Trophoblast cell (in vitro differentiated cells and primary cell): ENCODE data around the gene CRTC1.

Experiments
- DNase-seq, 2 donors: peaks; one replicate each; pipeline ENCODE4 v3.0.0-alpha.2; 2016
- H2AFZ ChIP-seq: 2 replicates; pipeline ENCODE4 v1.6.1; 2013; ENCODE audit warnings: low read length, moderate library complexity, mild to moderate bottlenecking; ENCODE audit not compliant: insufficient read depth, poor library complexity
- H2AK5ac ChIP-seq: 2 replicates; pipeline ENCODE4 v1.6.1; 2013; ENCODE audit warnings: mild to moderate bottlenecking, low read length
- H2BK120ac ChIP-seq: 2 replicates; pipeline ENCODE4 v1.6.1; 2013; ENCODE audit warnings: low read length, mild to moderate bottlenecking, moderate library complexity; ENCODE audit not compliant: insufficient read depth, poor library complexity
- H2BK12ac ChIP-seq: 2 replicates; pipeline ENCODE4 v1.6.1; 2013; ENCODE audit warnings: mild to moderate bottlenecking, low read length, moderate library complexity
- H2BK5ac ChIP-seq: 2 replicates; pipeline ENCODE4 v1.6.1; 2013; ENCODE audit warnings: low read length, low read depth, moderate library complexity, mild to moderate bottlenecking; ENCODE audit not compliant: poor library complexity
- H3K14ac ChIP-seq: 2 replicates; pipeline ENCODE4 v1.6.1; 2013; ENCODE audit warnings: mild to moderate bottlenecking, low read length
- H3K18ac ChIP-seq: 2 replicates; pipeline ENCODE4 v1.6.1; 2013; ENCODE audit warnings: mild to moderate bottlenecking, low read length
- H3K23ac ChIP-seq: 2 replicates; pipeline ENCODE4 v1.6.1; 2013; ENCODE audit warnings: low read length
- H3K27ac ChIP-seq: 2 replicates; pipeline ENCODE4 v1.5.1; 2013; ENCODE audit warnings: low read depth, mild to moderate bottlenecking, inconsistent platforms, low read length, moderate library complexity
- H3K27me3 ChIP-seq: 2 replicates; pipeline ENCODE4 v1.6.1; 2013; ENCODE audit warnings: inconsistent platforms, mild to moderate bottlenecking, low read length, moderate library complexity; ENCODE audit not compliant: insufficient read depth
- H3K36me3 ChIP-seq, 2 experiments: 1 replicate in 1 of 2; 2 replicates in 1 of 2; pipeline ENCODE4 v1.6.1; 2013; ENCODE audit warnings: low read length in 2 of 2, mild to moderate bottlenecking in 2 of 2, moderate library complexity in 1 of 2; ENCODE audit not compliant: insufficient read depth in 2 of 2, control insufficient read depth in 1 of 2
- H3K4ac ChIP-seq: 2 replicates; pipeline ENCODE4 v1.6.1; 2013; ENCODE audit warnings: low read depth, mild to moderate bottlenecking, low read length, moderate library complexity
- H3K4me1 ChIP-seq, 2 experiments: 1 replicate in 1 of 2; 2 replicates in 1 of 2; pipeline ENCODE4 v1.6.1; 2013; ENCODE audit warnings: low read length in 2 of 2, mild to moderate bottlenecking in 2 of 2, moderate library complexity in 1 of 2; ENCODE audit not compliant: insufficient read depth in 2 of 2, control insufficient read depth in 1 of 2
- H3K4me2 ChIP-seq: 2 replicates; pipeline ENCODE4 v1.6.1; 2013; ENCODE audit warnings: inconsistent platforms, mild to moderate bottlenecking, low read length, moderate library complexity
- H3K4me3 ChIP-seq: 2 replicates; pipeline ENCODE4 v1.5.1; 2013; ENCODE audit warnings: mild to moderate bottlenecking, low read depth, low read length, inconsistent platforms
- H3K79me1 ChIP-seq: one replicate; pipeline ENCODE4 v1.6.1; 2013; ENCODE audit warnings: low read length
- H3K79me2 ChIP-seq: 2 replicates; pipeline ENCODE4 v1.6.1; 2013; ENCODE audit warnings: low read length, mild to moderate bottlenecking; ENCODE audit not compliant: control insufficient read depth, insufficient read depth, poor library complexity
- H3K9ac ChIP-seq: 2 replicates; pipeline ENCODE4 v1.6.1; 2013; ENCODE audit warnings: mild to moderate bottlenecking, low read length
- H3K9me3 ChIP-seq: 2 replicates; pipeline ENCODE4 v1.6.1; 2013; ENCODE audit warnings: low read depth, mild to moderate bottlenecking, control low read depth, inconsistent platforms, low read length; ENCODE audit not compliant: insufficient read depth
- H4K12ac ChIP-seq: 2 replicates; pipeline ENCODE4 v1.6.1; 2013; ENCODE audit warnings: low read depth, mild to moderate bottlenecking, low read length, moderate library complexity
- H4K8ac ChIP-seq: 2 replicates; pipeline ENCODE4 v1.6.1; 2013; ENCODE audit warnings: low read depth, mild to moderate bottlenecking, low read length, moderate library complexity
- H4K91ac ChIP-seq: one replicate; pipeline ENCODE4 v1.6.1; 2013; ENCODE audit warnings: low read depth, mild to moderate bottlenecking, low read length, moderate library complexity
- WGBS: extraction: QIAGEN DNeasy Blood & Tissue Kit; methylation state at CpG from one replicate; pipeline ENCODE4 v1.1.7; 2013; ENCODE audit warnings: missing lambda C conversion rate; ENCODE audit not compliant: insufficient read length, insufficient coverage; ENCODE audit errors: extremely low coverage; 5-methylcytosine and 5-hydroxymethylcytosine counted together

Gene CRTC1

GRCh38 chr19:18800636-18801035 lies 117.2 kb downstream of the CRTC1 start:
- no peaks in the 10 kb centered on the region for H3K27me3 ChIP-seq
- H3K4me2 ChIP-seq: no peak overlapping the region
- H3K36me3 ChIP-seq: no peaks in the 10 kb centered on the region
- H2AFZ ChIP-seq: no peak overlapping the region
- no peak overlapping the region for H3K14ac ChIP-seq
- WGBS: no CpG with 5 or more reads among the region's 10 CpGs
- no peak overlapping the region for H4K12ac ChIP-seq
- H3K79me1 ChIP-seq: no peaks in the 10 kb centered on the region
- H2BK12ac ChIP-seq: no peak overlapping the region
- no peak overlapping the region for H2BK120ac ChIP-seq
- no peak overlapping the region for H2BK5ac ChIP-seq
- no peak overlapping the region for H2AK5ac ChIP-seq
- no peak overlapping the region for H4K8ac ChIP-seq
- no peak overlapping the region for H3K4ac ChIP-seq
- H3K4me1 ChIP-seq: no peaks in the 10 kb centered on the region
- H3K27ac ChIP-seq: no peak overlapping the region
- no peaks in the 10 kb centered on the region for H3K79me2 ChIP-seq
- H4K91ac ChIP-seq: no peak overlapping the region
- no peak for DNase-seq
- no peak overlapping the region for H3K4me3 ChIP-seq
- peaks cover 7% of the 10 kb centered on the region for H3K9me3 ChIP-seq
- H3K23ac ChIP-seq: no peak overlapping the region
- no peak overlapping the region for H3K9ac ChIP-seq
- no peak overlapping the region for H3K18ac ChIP-seq

GRCh38 chr19:18802354-18802753 lies 118.9 kb downstream of the CRTC1 start:
- H3K4me2 ChIP-seq: no peak overlapping the region
- no peak overlapping the region for H3K14ac ChIP-seq
- no peaks in the 10 kb centered on the region for H3K79me1 ChIP-seq
- no peak overlapping the region for H4K8ac ChIP-seq
- no CpG with 5 or more reads among the region's 11 CpGs for WGBS
- no peaks in the 10 kb centered on the region for H3K27me3 ChIP-seq
- H3K9ac ChIP-seq: no peak overlapping the region
- no peak overlapping the region for H3K23ac ChIP-seq
- peaks cover 7% of the 10 kb centered on the region for H3K9me3 ChIP-seq
- H3K36me3 ChIP-seq: no peaks in the 10 kb centered on the region
- no peak overlapping the region for H3K4ac ChIP-seq
- DNase-seq: no peak
- H3K4me3 ChIP-seq: no peak overlapping the region
- H3K18ac ChIP-seq: no peak overlapping the region
- no peaks in the 10 kb centered on the region for H3K4me1 ChIP-seq
- H4K91ac ChIP-seq: no peak overlapping the region
- no peak overlapping the region for H3K27ac ChIP-seq
- no peak overlapping the region for H4K12ac ChIP-seq
- no peak overlapping the region for H2BK12ac ChIP-seq
- H3K79me2 ChIP-seq: no peaks in the 10 kb centered on the region
- no peak overlapping the region for H2BK120ac ChIP-seq
- no peak overlapping the region for H2AK5ac ChIP-seq
- H2BK5ac ChIP-seq: no peak overlapping the region
- H2AFZ ChIP-seq: no peak overlapping the region

- Histone ChIP-seq H3K23ac (no peak overlapping the region), H4K12ac (no peak overlapping the region), H3K4ac (no peak overlapping the region), H3K9ac (no peak overlapping the region), H2BK12ac (no peak overlapping the region), H4K91ac (no peak overlapping the region), H3K18ac (no peak overlapping the region), H2BK5ac (no peak overlapping the region), H3K27ac (no peak overlapping the region), H3K27me3 (no peaks in the 10 kb centered on the region), H3K14ac (no peak overlapping the region), H3K9me3 (peaks cover 6% of the 10 kb centered on the region), H3K79me1 (no peaks in the 10 kb centered on the region), H3K79me2 (no peaks in the 10 kb centered on the region), H4K8ac (no peak overlapping the region), H2BK120ac (no peak overlapping the region), H3K4me3 (no peak overlapping the region), H3K4me2 (no peak overlapping the region), H3K36me3 (no peaks in the 10 kb centered on the region), H2AFZ (no peak overlapping the region), H2AK5ac (no peak overlapping the region), H3K4me1 (no peaks in the 10 kb centered on the region)
- no CpG with 5 or more reads among the region's 5 CpGs for WGBS
- DNase-seq: no peak
Observed at GRCh38 chr19:18803550-18804138, 120.2 kb downstream of the CRTC1 start.

GRCh38 chr19:18804139-18804601 lies 120.7 kb downstream of the CRTC1 start:
- Histone ChIP-seq H3K4me1 (no peaks in the 10 kb centered on the region), H3K27ac (no peak overlapping the region), H4K12ac (no peak overlapping the region), H2AFZ (no peak overlapping the region), H3K23ac (no peak overlapping the region), H3K18ac (no peak overlapping the region), H2AK5ac (no peak overlapping the region), H3K4me3 (no peak overlapping the region), H3K4ac (no peak overlapping the region), H3K4me2 (no peak overlapping the region), H2BK5ac (no peak overlapping the region), H3K9me3 (peaks cover 6% of the 10 kb centered on the region), H3K14ac (no peak overlapping the region), H3K36me3 (no peaks in the 10 kb centered on the region), H3K79me1 (no peaks in the 10 kb centered on the region), H3K9ac (no peak overlapping the region), H3K79me2 (no peaks in the 10 kb centered on the region), H2BK120ac (no peak overlapping the region), H4K8ac (no peak overlapping the region), H2BK12ac (no peak overlapping the region), H3K27me3 (no peaks in the 10 kb centered on the region), H4K91ac (no peak overlapping the region)
- no peak for DNase-seq
- no CpG with 5 or more reads among the region's 15 CpGs for WGBS
